GM19452 (cell line): ENCODE results near the gene CDC5L.

Source experiments
- ATAC-seq: cut with Tn5 transposase; IDR thresholded peaks from one replicate; pipeline ENCODE4 v1.9.1; 2021; ENCODE audit not compliant: unreplicated experiment

Gene CDC5L

GRCh38 chr6:44472250-44472945, 84.9 kb downstream of the CDC5L start:
- ATAC-seq = no peak

- no peak for ATAC-seq
Observed at GRCh38 chr6:44473393-44474189, 86.1 kb downstream of the CDC5L start.

- ATAC-seq = no peak
Observed at GRCh38 chr6:44474190-44474631, 86.7 kb downstream of the CDC5L start.

GRCh38 chr6:44474643-44475042, 87.1 kb downstream of the CDC5L start:
- no peak for ATAC-seq

- no peak for ATAC-seq
Observed at GRCh38 chr6:44475417-44475778, 87.9 kb downstream of the CDC5L start.

- ATAC-seq = no peak
Observed at GRCh38 chr6:44475779-44476434, 88.4 kb downstream of the CDC5L start.

- no peak for ATAC-seq
Observed at GRCh38 chr6:44476849-44477248, 89.3 kb downstream of the CDC5L start.

- no peak for ATAC-seq
Observed at GRCh38 chr6:44477293-44477894, 89.9 kb downstream of the CDC5L start.

- ATAC-seq = no peak
Observed at GRCh38 chr6:44478158-44478557, 90.7 kb downstream of the CDC5L start.

- ATAC-seq = no peak
Observed at GRCh38 chr6:44478591-44479254, 91.2 kb downstream of the CDC5L start.

- no peak for ATAC-seq
Observed at GRCh38 chr6:44480097-44480541, 92.6 kb downstream of the CDC5L start.

- no peak for ATAC-seq
Observed at GRCh38 chr6:44481056-44481455, 93.5 kb downstream of the CDC5L start.

- ATAC-seq = no peak
Observed at GRCh38 chr6:44481760-44482159, 94.3 kb downstream of the CDC5L start.

GRCh38 chr6:44485601-44486401, 98.3 kb downstream of the CDC5L start:
- ATAC-seq = no peak

- no peak for ATAC-seq
Observed at GRCh38 chr6:44487002-44487401, 99.5 kb downstream of the CDC5L start.

GRCh38 chr6:44487586-44487985, 100.1 kb downstream of the CDC5L start:
- no peak for ATAC-seq

- ATAC-seq = no peak
Observed at GRCh38 chr6:44489910-44490604, 102.6 kb downstream of the CDC5L start.

GRCh38 chr6:44493132-44493531, 105.6 kb downstream of the CDC5L start:
- no peak for ATAC-seq

GRCh38 chr6:44493593-44493992, 106.1 kb downstream of the CDC5L start:
- no peak for ATAC-seq
